Skeletal muscle cell (primary cell): ENCODE results near the gene TXNDC16.
"Not testable (repeated sequence)": the region's sequence is repeated elsewhere in the genome, so short reads cannot be mapped to it uniquely, and the experiment has no call there.

Experiments used
- DNase-seq: peaks from one replicate; pipeline ENCODE4 v3.0.0-alpha.2; 2010; ENCODE audit warnings: low read depth
- H3K4me3 ChIP-seq: 2 replicates; pipeline ENCODE4 v1.5.1; 2011; ENCODE audit warnings: low read depth, mild to moderate bottlenecking, control low read depth, low read length, moderate library complexity

The TXNDC16 gene

DNA sequence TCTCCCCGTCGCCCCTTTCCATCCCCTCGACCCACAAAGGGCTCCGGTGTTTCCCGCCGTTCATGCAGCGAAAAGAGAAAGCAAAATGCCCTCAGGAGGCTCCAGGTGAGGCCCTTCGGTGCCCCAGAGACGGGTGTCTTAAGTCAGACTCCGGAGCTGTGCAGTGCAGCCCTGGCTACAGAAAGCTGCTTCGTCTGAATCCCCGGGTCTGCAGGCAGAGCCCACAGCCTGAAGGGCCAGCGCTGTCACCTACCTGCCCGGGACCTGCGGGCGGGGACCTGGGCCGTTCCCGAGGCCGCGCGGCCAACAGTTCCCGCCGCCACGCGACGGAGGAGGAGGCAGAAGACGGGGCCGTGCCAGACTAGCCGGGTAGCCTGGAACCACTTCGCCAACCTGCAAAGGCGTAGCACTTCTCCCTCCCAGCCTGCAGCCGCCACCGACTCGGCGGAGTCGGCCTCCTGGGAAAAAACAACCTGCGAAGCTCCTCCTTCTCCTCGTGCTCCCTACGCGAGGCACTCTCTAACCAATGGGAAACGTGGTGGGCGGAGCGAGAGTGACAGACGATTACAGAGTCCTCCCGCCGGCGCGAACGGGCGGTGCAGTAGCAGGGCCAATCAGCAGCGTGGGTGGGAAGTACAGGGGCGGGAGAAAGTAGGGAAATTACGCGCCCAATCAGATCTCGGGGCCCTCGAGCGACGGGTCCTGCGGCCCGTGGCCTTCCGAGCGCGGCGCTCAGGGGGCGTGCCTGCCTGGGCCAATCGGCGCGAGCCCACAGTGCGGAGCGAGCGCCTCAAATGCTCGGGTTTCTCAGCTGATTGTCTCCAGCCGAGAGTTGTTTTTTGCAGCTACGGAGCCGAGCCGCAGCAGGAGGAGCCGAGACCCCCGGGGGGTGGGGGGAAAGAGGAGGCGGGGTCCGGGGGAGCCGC is at the start of gene TXNDC16, which contains the start of gene GPR137C:
TXNDC16 (minus strand) TSS at position 443 of the 926 bp plus-strand sequence. CDS start 8,948 bp downstream, outside the sequence.
GPR137C (plus strand) TSS at position 774 of the 926 bp plus-strand sequence. CDS start 312 bp downstream, outside the sequence.
- peak; percentile 98 for DNase-seq
- peak within 1 kb of the TSS; percentile 76 for H3K4me3 ChIP-seq

- no peak for DNase-seq
- H3K4me3 ChIP-seq, result no peak overlapping the region
Observed at GRCh38 chr14:52599974-52600373, 47.7 kb upstream of the TXNDC16 start.

DNA sequence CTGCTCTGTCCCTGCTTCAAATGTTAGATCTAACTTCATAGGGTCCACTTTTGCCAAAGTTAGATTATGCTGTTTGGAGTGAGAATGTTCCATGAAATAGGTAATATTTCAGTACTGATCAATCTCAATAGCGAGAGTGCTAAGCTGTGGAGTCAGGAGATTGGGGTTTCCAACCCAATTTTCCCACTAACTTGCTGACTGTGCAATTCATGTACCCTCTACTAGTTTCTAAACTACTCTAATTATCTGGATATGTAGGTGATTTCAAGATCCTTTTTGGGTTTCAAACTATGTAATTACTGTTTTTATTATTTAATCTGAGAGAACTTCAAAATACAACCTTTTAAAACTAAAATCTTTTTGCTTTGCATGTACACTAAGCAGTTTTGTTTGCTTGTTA is 46.3 kb upstream of the TXNDC16 start:
- no peak overlapping the region for H3K4me3 ChIP-seq
- DNase-seq, result no peak

GRCh38 chr14:52596861-52597260 is 44.6 kb upstream of the TXNDC16 start:
- DNase-seq, result no peak
- H3K4me3 ChIP-seq, result no peak overlapping the region

GRCh38 chr14:52596320-52596719 is 44.0 kb upstream of the TXNDC16 start:
- no peak overlapping the region for H3K4me3 ChIP-seq
- DNase-seq, result no peak

DNA sequence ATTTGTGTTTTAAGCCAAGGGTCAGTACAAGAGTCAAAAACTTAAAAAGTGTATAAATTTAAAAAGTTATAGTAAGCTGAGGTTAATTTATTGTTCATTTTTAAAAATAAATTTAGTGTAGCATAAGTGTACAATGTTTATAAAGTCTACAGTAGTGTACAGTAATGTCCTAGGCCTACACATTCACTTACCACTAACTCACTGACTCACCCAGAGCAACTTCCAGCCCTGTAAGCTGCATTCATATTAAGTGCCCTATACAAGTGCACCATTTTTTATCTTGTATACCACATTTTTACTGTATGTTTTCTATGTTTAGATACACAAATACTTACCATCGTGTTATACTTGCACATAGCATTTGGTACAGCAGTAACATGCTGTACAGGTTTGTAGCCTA is 38.0 kb upstream of the TXNDC16 start:
- H3K4me3 ChIP-seq, result no peak overlapping the region
- DNase-seq, result no peak

- no peak for DNase-seq
- H3K4me3 ChIP-seq, result no peak overlapping the region
Observed at GRCh38 chr14:52589646-52590045, 37.3 kb upstream of the TXNDC16 start.

- H3K4me3 ChIP-seq, result no peak overlapping the region
- DNase-seq, result no peak
Observed at GRCh38 chr14:52583544-52583943, 31.2 kb upstream of the TXNDC16 start.

- H3K4me3 ChIP-seq, result no peak overlapping the region
- no peak for DNase-seq
Observed at GRCh38 chr14:52575858-52576257, 23.6 kb upstream of the TXNDC16 start.

GRCh38 chr14:52568454-52568853 is 16.1 kb upstream of the TXNDC16 start:
- not testable (repeated sequence) for DNase-seq, H3K4me3 ChIP-seq

DNA sequence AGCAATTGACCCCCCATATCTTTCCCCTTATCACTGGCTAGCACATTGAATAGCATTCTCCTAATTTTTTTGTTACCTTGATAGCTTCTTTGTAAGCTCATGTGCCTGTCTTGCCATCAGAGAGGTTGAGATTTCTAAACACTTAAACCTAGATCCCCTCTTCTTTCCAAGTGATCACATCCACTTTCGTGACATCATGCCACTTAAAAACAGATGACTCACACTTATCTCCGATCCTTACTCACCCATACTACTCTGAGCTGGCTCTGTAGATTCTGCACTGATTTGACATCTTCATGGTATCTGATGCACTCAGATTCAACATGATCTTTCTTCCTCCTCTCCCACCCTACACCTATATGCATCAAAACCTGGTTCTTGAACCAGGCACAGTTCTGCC is 10.8 kb upstream of the TXNDC16 start:
- H3K4me3 ChIP-seq, result no peak overlapping the region
- peak; percentile 36 for DNase-seq

DNA sequence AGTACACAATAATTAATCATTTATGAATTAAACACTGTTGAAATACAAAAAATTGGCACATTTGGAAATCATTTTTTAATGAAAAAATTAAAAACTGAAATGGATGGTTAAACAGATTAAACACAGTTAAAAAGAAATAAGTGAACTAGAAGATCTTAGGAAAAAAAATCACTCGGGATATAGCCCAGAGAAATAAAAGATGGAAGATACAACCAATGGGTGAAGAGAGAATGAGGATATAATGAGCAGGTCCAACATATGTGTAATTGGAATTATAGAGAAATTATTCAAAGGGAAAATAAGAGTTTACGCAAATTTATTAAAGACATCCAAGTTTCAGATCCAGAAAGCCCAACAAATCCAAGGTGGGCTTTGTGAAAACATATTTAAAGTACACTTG is 6.4 kb upstream of the TXNDC16 start:
- H3K4me3 ChIP-seq, result no peak overlapping the region
- no peak for DNase-seq

GRCh38 chr14:52553671-52554575 is 1.6 kb upstream of the TXNDC16 start:
- peak overlapping the region; percentile 76 for H3K4me3 ChIP-seq
- DNase-seq, result peak; percentile 78

- DNase-seq, result no peak
- peak overlapping the region; percentile 76 for H3K4me3 ChIP-seq
Observed at GRCh38 chr14:52553002-52553670, 831 bp upstream of the TXNDC16 start.

DNA sequence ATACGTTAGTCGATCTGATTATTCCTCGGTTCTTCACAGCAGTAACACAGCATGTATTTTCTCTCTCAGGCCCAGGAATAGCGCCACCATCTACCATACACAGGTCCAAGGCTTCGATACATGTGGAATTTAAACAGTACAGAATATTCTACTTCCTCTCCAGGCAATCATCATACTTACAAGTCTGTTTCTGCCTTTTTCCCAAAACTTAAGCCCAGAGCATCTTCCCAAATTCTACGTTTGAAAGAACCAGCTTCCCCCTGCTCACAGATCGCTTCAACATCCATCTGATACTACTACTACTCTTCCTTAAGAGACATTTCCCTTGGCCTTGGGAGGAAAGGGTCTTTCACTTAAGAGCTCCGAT is 626 bp downstream of the TXNDC16 start:
- DNase-seq, result no peak
- H3K4me3 ChIP-seq, result peak overlapping the region; percentile 76

GRCh38 chr14:52551205-52551604 is 1.1 kb downstream of the TXNDC16 start:
- no peak for DNase-seq
- H3K4me3 ChIP-seq, result no peak overlapping the region

DNA sequence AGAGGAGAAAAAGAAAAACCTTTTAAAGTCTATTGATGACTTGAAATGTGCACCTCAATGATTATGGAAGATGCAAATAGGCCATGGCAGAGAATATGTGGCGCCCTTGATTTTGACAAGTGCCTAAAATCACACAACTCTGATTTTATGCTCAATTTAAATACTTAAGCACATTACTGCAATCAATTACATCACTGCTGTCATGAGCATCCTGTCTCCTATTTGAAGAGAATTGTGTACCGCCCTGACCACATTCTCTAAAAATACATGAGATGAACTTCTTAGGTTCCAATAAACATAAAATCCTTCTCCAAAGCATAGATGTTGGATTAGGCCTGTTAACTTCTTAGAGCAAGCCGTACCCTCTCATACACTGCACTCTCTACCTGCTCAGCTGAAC is 1.6 kb downstream of the TXNDC16 start:
- DNase-seq, result no peak
- no peak overlapping the region for H3K4me3 ChIP-seq

DNA sequence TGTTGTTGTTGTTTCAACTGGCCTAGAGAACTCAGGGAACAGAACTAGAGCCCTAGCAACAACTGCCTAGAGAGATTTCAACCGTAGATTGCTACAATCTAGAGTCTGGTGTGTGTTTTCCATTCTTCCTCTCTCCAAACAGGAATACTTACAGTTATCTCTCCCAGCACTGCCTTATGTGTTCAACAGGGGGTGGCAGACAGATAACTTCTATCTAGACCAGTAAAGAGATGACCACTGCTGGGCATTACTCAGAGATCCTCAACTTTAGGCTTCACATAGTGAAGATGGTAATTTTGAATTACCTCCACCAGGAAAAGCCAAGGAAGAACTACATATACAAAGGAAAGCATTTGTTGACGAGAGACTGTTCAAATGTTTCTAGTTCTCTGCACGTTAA is 4.8 kb downstream of the TXNDC16 start:
- no peak overlapping the region for H3K4me3 ChIP-seq
- DNase-seq, result no peak

DNA sequence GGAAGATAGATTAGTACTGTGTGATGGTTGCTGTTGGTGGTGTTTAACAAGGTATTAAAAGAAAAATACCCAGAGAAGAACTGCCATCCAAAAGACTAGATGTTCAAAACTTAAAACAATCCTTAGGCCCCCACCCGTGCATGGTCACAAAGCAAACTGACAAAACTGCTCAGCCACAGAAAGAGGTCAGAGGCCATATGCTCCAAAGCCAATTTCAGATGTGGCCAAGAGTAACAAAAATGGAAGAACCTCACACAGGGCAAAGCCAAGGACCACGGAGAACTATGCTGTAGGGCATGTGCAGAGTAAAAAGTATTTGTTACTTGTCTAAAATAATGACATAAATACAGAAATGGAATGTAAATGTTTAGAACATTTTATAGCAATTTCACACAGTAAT is 5.3 kb downstream of the TXNDC16 start:
- DNase-seq, result no peak
- H3K4me3 ChIP-seq, result no peak overlapping the region

DNA sequence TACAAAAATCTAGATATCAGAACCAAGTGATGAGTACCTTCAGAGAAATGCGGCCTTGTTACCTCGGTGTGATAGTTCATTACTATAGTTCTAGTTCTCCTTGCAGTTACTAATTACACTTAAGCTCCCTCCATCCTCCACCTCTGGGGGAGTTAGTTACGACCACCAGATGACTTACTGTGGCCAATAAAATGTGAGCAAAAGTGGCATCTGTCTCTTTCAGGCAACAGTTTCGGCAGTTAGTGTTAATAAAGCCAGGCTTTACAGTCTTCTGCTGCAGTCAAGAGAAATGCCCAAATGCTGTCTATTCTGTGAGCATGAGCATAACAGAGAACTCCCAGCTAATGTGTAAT is 6.0 kb downstream of the TXNDC16 start:
- DNase-seq, result no peak
- H3K4me3 ChIP-seq, result no peak overlapping the region
